Activated naive CD8-positive, alpha-beta T cell (primary cell): ENCODE results near the gene GALNT2.

ENCODE experiments used
- H3K27ac Mint-ChIP-seq: one replicate; pipeline ENCODE4 v1.8.0; 2021; ENCODE audit warnings: mixed read lengths
- H3K27me3 Mint-ChIP-seq: one replicate; pipeline ENCODE4 v1.8.0; 2021; ENCODE audit warnings: mixed read lengths
- H3K36me3 Mint-ChIP-seq: one replicate; pipeline ENCODE4 v1.8.0; 2021; ENCODE audit warnings: mixed read lengths
- H3K4me1 Mint-ChIP-seq: one replicate; pipeline ENCODE4 v1.8.0; 2021; ENCODE audit warnings: low read depth, mixed read lengths
- H3K4me3 Mint-ChIP-seq: one replicate; pipeline ENCODE4 v1.8.0; 2021; ENCODE audit warnings: mild to moderate bottlenecking, mixed read lengths
- H3K9me3 Mint-ChIP-seq: one replicate; pipeline ENCODE4 v1.8.0; 2021; ENCODE audit warnings: low read depth, mixed read lengths

The GALNT2 gene

GRCh38 chr1:230127105-230128054 lies 60.3 kb downstream of the GALNT2 start:
- peaks cover 72% of the 10 kb centered on the region for H3K4me1 Mint-ChIP-seq
- H3K4me3 Mint-ChIP-seq: peak overlapping the region; percentile 12
- H3K27ac Mint-ChIP-seq: peak overlapping the region; percentile 86
- H3K9me3 Mint-ChIP-seq: no peaks in the 10 kb centered on the region
- no peaks in the 10 kb centered on the region for H3K27me3 Mint-ChIP-seq
- peaks cover 5% of the 10 kb centered on the region for H3K36me3 Mint-ChIP-seq

DNA sequence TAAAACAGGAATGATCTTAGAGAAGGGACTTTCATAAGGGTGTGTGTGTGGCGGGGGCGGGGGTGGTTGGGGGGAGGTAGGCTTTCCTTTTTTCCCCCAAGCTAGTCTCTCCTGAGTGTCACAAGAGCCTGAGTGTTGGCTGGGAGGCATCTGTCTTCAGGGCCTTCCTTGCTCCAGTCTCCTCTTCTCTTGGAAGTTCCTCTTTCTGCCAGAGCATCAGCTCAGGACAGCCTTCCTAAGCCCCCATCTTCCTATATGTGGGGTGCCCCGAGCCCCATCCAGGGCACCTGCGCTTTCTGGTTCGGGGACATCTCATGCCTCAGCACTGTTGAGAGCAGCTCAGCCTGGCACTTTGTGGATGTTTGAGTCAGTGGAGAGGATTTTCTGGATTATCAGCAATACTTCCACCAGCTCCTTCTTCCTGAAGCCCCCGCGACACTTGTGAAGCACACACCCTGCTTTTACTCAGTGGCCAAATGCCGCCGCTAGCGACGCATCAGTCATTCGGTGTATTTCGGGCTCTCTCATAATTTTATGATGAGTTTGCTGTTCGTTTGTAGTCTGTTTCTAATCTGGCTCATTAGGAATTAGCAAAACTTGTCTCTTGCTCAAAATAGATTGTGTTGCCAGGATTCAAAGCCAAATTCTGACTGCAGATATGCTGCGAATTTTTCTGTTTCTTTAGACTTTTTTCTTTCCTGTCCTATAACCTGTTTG lies 61.7 kb downstream of the GALNT2 start:
- H3K27ac Mint-ChIP-seq: no peak overlapping the region
- H3K27me3 Mint-ChIP-seq: no peaks in the 10 kb centered on the region
- H3K4me3 Mint-ChIP-seq: no peak overlapping the region
- no peaks in the 10 kb centered on the region for H3K9me3 Mint-ChIP-seq
- H3K4me1 Mint-ChIP-seq: peaks cover 68% of the 10 kb centered on the region
- H3K36me3 Mint-ChIP-seq: peaks cover 5% of the 10 kb centered on the region

GRCh38 chr1:230129341-230129740 lies 62.3 kb downstream of the GALNT2 start:
- Mint-ChIP-seq H3K4me3 (no peak overlapping the region), H3K27ac (no peak overlapping the region), H3K9me3 (no peaks in the 10 kb centered on the region), H3K36me3 (peaks cover 2% of the 10 kb centered on the region), H3K4me1 (peaks cover 66% of the 10 kb centered on the region), H3K27me3 (no peaks in the 10 kb centered on the region)

- no peak overlapping the region for H3K27ac Mint-ChIP-seq
- H3K27me3 Mint-ChIP-seq: no peaks in the 10 kb centered on the region
- H3K4me1 Mint-ChIP-seq: peaks cover 64% of the 10 kb centered on the region
- H3K4me3 Mint-ChIP-seq: no peak overlapping the region
- peaks cover 6% of the 10 kb centered on the region for H3K36me3 Mint-ChIP-seq
- H3K9me3 Mint-ChIP-seq: no peaks in the 10 kb centered on the region
Measured at GRCh38 chr1:230130172-230130944, 63.3 kb downstream of the GALNT2 start.

GRCh38 chr1:230131457-230131856 lies 64.4 kb downstream of the GALNT2 start:
- no peaks in the 10 kb centered on the region for H3K9me3 Mint-ChIP-seq
- no peaks in the 10 kb centered on the region for H3K27me3 Mint-ChIP-seq
- peaks cover 54% of the 10 kb centered on the region for H3K4me1 Mint-ChIP-seq
- H3K27ac Mint-ChIP-seq: no peak overlapping the region
- H3K36me3 Mint-ChIP-seq: peaks cover 6% of the 10 kb centered on the region
- no peak overlapping the region for H3K4me3 Mint-ChIP-seq

- Mint-ChIP-seq H3K9me3 (no peaks in the 10 kb centered on the region), H3K4me1 (peaks cover 41% of the 10 kb centered on the region), H3K36me3 (peaks cover 6% of the 10 kb centered on the region), H3K27ac (no peak overlapping the region), H3K27me3 (no peaks in the 10 kb centered on the region), H3K4me3 (no peak overlapping the region)
Measured at GRCh38 chr1:230132758-230133157, 65.7 kb downstream of the GALNT2 start.

GRCh38 chr1:230135726-230136125 lies 68.7 kb downstream of the GALNT2 start:
- peaks cover 37% of the 10 kb centered on the region for H3K4me1 Mint-ChIP-seq
- H3K27ac Mint-ChIP-seq: no peak overlapping the region
- H3K4me3 Mint-ChIP-seq: no peak overlapping the region
- no peaks in the 10 kb centered on the region for H3K9me3 Mint-ChIP-seq
- peaks cover 4% of the 10 kb centered on the region for H3K36me3 Mint-ChIP-seq
- H3K27me3 Mint-ChIP-seq: no peaks in the 10 kb centered on the region

GRCh38 chr1:230136453-230137336 lies 69.7 kb downstream of the GALNT2 start:
- Mint-ChIP-seq H3K36me3 (peaks cover 4% of the 10 kb centered on the region), H3K27me3 (no peaks in the 10 kb centered on the region), H3K4me3 (no peak overlapping the region), H3K9me3 (no peaks in the 10 kb centered on the region), H3K4me1 (peaks cover 42% of the 10 kb centered on the region), H3K27ac (no peak overlapping the region)

- H3K4me1 Mint-ChIP-seq: peaks cover 37% of the 10 kb centered on the region
- H3K27me3 Mint-ChIP-seq: no peaks in the 10 kb centered on the region
- H3K9me3 Mint-ChIP-seq: no peaks in the 10 kb centered on the region
- H3K27ac Mint-ChIP-seq: no peak overlapping the region
- no peak overlapping the region for H3K4me3 Mint-ChIP-seq
- H3K36me3 Mint-ChIP-seq: peaks cover 4% of the 10 kb centered on the region
Measured at GRCh38 chr1:230137337-230137815, 70.3 kb downstream of the GALNT2 start.

DNA sequence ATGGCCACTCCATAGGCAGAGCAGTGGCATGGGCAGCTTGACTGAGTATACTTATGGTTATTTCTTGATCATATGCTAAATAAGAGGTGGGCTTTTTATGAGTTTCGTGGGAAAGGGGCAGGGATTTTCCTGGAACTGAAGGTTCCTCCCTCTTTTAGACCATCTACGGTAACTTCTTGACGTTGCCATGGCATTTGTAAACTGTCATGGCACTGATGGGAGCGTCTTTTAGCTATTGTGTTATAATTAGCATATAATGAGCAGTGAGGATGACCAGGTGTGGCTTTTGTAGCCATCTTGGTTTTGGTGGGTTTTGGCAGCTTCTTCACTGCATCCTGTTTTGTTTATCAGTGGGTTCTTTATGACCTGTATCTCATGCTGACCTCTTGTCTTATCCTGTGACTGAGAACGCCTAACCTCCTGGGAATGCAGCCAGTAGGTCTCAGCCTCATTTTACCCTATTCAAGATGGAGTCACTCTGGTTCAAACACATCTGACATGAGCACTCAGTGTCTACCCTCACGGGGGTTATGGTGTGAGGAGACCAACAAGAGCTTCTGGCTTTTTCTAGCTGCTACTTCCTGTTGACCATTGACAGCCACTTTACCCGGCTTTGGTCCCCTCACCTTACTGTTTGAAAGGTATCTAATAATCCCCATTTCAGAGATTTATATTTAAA lies 71.7 kb downstream of the GALNT2 start:
- H3K27me3 Mint-ChIP-seq: no peaks in the 10 kb centered on the region
- peaks cover 36% of the 10 kb centered on the region for H3K4me1 Mint-ChIP-seq
- peaks cover 4% of the 10 kb centered on the region for H3K36me3 Mint-ChIP-seq
- no peaks in the 10 kb centered on the region for H3K9me3 Mint-ChIP-seq
- no peak overlapping the region for H3K4me3 Mint-ChIP-seq
- no peak overlapping the region for H3K27ac Mint-ChIP-seq

DNA sequence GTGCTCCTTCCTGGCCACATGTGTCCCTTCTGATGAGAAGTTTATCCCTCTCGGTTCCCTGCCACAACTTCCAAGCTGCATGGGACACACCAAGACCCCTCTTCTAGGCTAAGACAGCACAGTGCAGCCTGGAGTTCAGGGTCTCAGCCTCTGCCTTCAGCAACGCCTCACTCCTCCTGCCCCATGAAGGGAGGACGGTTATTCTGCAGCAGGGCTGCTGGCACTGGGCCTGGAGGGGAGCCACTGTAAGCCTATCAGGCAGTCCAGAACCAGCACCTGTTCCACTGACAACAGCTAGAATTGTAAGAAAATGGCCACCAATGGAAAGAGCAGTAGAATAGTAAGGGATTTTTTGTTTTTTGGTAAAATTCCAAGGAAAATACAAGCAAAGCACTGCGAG lies 72.3 kb downstream of the GALNT2 start:
- no peaks in the 10 kb centered on the region for H3K9me3 Mint-ChIP-seq
- no peak overlapping the region for H3K27ac Mint-ChIP-seq
- peaks cover 4% of the 10 kb centered on the region for H3K36me3 Mint-ChIP-seq
- H3K27me3 Mint-ChIP-seq: no peaks in the 10 kb centered on the region
- no peak overlapping the region for H3K4me3 Mint-ChIP-seq
- H3K4me1 Mint-ChIP-seq: peaks cover 37% of the 10 kb centered on the region

DNA sequence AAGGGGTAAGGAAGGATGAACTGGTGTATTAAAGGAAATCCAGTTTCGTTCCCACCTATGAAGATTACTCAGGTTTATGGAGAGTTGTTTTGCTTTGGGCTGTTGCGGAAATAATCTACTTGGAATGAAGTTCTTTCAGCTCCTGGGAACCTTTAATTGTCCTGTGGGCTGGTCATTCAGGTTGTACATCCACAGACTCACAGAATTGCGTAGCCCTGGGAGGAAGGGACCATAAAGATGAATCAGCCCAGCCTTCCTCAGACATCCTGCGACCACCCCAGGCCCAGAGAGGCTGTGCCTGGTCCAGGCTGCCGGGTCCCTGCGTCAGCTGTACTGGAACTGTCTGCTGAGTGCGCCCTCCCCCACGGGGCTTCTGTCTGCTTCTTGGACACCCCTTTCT lies 72.7 kb downstream of the GALNT2 start:
- H3K4me1 Mint-ChIP-seq: peaks cover 38% of the 10 kb centered on the region
- no peak overlapping the region for H3K27ac Mint-ChIP-seq
- H3K9me3 Mint-ChIP-seq: no peaks in the 10 kb centered on the region
- H3K4me3 Mint-ChIP-seq: no peak overlapping the region
- H3K36me3 Mint-ChIP-seq: peaks cover 2% of the 10 kb centered on the region
- no peaks in the 10 kb centered on the region for H3K27me3 Mint-ChIP-seq

DNA sequence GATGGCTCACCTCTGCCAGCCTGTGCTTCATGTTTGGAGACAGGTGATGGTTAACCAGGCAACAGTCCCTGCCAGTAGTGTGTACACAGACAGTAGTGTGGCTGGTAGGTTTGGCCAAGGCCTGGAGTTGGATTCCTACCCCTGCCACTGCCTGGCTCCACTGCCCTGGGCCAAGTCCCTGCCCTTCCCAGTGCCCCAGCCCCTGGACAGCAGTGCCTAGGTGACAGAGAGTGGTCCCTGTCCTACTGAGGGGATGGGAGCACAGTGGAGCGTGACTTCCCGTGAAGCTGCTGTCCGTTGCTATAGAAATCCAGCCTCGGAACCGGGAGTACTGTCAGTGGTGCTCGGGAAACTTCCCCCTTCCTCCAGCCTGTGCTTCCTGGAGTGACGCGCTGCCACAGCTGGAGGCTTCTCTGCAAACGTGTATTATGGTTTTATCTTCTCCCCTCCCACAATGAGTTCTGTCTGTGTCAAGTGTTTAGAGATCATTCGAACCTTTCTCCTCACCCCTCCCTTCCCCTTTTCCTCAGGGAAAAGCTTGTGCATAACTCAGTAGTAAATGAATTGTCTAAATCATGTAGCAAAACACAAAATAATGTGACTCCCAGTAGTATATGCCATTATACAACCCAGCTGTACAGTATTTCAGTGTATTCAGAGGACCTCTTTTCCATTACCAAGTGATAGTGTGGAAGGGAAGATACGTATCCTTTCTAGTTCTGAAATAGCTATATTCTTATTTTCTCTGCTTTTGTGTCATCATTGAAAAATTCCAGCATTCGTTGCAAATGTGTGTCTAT lies 73.4 kb downstream of the GALNT2 start:
- Mint-ChIP-seq H3K27ac (peak overlapping the region; percentile 52), H3K4me3 (no peak overlapping the region), H3K4me1 (peaks cover 38% of the 10 kb centered on the region), H3K36me3 (no peaks in the 10 kb centered on the region), H3K9me3 (no peaks in the 10 kb centered on the region), H3K27me3 (no peaks in the 10 kb centered on the region)
